IPS DF 6.9 (cell line): ENCODE data around the gene CDKN2A.
A peak's percentile ranks its signal among the peaks of the same experiment; 100 is the strongest.

ENCODE experiments used
- DNase-seq: peaks from one replicate; pipeline ENCODE4 v3.0.0-alpha.2; 2013; ENCODE audit warnings: low read depth, low spot score
- H3K27ac ChIP-seq: one replicate; pipeline ENCODE4 v1.5.1; 2013; ENCODE audit warnings: low read length, control low read depth
- H3K27me3 ChIP-seq: 2 replicates; pipeline ENCODE4 v1.6.1; 2013; ENCODE audit warnings: mild to moderate bottlenecking, low read length; ENCODE audit not compliant: control insufficient read depth, insufficient read depth
- H3K36me3 ChIP-seq: 2 replicates; pipeline ENCODE4 v1.6.1; 2013; ENCODE audit warnings: low read length; ENCODE audit not compliant: control insufficient read depth, insufficient read depth
- H3K4me1 ChIP-seq: 2 replicates; pipeline ENCODE4 v1.6.1; 2013; ENCODE audit warnings: low read length; ENCODE audit not compliant: control insufficient read depth, insufficient read depth
- H3K4me3 ChIP-seq: 2 replicates; pipeline ENCODE4 v1.5.1; 2013; ENCODE audit warnings: mild to moderate bottlenecking, low read length
- H3K9me3 ChIP-seq: 2 replicates; pipeline ENCODE4 v1.6.1; 2013; ENCODE audit warnings: low read length, inconsistent platforms; ENCODE audit not compliant: control insufficient read depth, insufficient read depth
- WGBS: extraction: QIAGEN DNeasy Blood & Tissue Kit; methylation state at CpG from one replicate; pipeline ENCODE4 v1.1.7; 2013; ENCODE audit warnings: mixed read lengths, missing lambda C conversion rate; ENCODE audit not compliant: insufficient read length, insufficient coverage; 5-methylcytosine and 5-hydroxymethylcytosine counted together

Gene CDKN2A

GRCh38 chr9:21994556-21995005, 389 bp upstream of the CDKN2A start, which contains the start of gene CDKN2B-AS1:
Gene CDKN2B-AS1, plus strand, starts transcription at chr9:21994791.
- Histone ChIP-seq H3K4me1 (no peaks in the 10 kb centered on the region; the same call in 1 of the 2 replicates), H3K27ac (no peak within 1 kb of the TSS), H3K4me3 (peak within 1 kb of the TSS; percentile 56; the same call in 1 of the 2 replicates), H3K27me3 (peaks cover 40% of the 10 kb centered on the region), H3K36me3 (no peaks in the 10 kb centered on the region), H3K9me3 (no peaks in the 10 kb centered on the region)
- WGBS: no CpG with 5 or more reads among the region's 43 CpGs
- no peak for DNase-seq

- no peaks in the 10 kb centered on the region; the same call in 1 of the 2 replicates for H3K4me1 ChIP-seq
- H3K27me3 ChIP-seq: peaks cover 51% of the 10 kb centered on the region
- no peaks in the 10 kb centered on the region for H3K36me3 ChIP-seq
- DNase-seq: no peak
- H3K9me3 ChIP-seq: no peaks in the 10 kb centered on the region
- no CpG with 5 or more reads among the region's 4 CpGs for WGBS
- no peak overlapping the region for H3K27ac ChIP-seq
- H3K4me3 ChIP-seq: no peak overlapping the region
Observed at GRCh38 chr9:21993007-21993406, 1.2 kb downstream of the CDKN2A start.

DNA sequence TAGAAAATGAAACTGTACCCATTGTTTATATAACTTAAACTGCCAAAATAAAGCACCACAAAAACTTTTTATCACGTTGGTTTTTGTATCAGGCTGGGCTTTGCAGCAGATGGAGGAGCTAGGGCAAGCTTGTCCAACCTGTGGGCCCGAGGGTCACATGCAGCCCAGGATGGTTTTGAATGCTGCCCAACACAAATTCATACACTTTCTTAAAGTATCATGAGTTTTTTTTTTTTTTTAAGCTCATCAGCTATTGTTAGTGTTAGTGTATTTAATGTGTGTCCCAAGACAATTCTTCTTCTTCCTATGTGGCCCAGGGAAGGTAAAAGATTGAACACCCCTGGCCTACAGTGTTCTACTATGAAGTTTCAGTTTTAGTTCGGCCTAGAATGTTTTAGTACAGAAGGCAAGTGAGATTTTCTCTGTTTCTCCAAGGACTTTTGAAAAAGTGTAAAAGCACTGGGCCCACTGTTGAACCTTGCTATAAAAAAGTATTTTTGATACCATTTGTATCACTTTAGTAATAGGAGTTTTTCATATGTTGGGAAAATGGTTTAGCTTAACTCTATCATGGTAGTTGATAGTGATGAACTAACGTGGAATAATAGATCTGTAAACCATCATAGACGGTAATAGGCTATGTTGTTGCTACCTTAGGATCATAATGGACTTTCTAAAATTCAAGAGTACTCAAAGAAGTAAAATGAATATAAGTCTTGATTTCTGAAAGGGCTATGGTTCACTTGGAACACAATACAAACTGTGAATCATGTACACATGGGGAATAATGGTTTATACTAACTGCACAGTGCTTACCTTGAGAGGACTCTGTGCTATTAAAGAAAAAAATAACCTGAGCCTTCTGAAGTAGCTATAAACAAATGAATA, 2.9 kb downstream of the CDKN2A start:
- Histone ChIP-seq H3K9me3 (no peaks in the 10 kb centered on the region), H3K27me3 (peaks cover 49% of the 10 kb centered on the region), H3K4me1 (no peaks in the 10 kb centered on the region), H3K4me3 (no peak overlapping the region), H3K27ac (no peak overlapping the region), H3K36me3 (no peaks in the 10 kb centered on the region)
- no peak for DNase-seq
- no CpG with 5 or more reads among the region's 5 CpGs for WGBS

GRCh38 chr9:21989440-21990189, 4.6 kb downstream of the CDKN2A start:
- Histone ChIP-seq H3K4me3 (peak overlapping the region; percentile 19; the same call in 1 of the 2 replicates), H3K27me3 (peaks cover 42% of the 10 kb centered on the region), H3K36me3 (no peaks in the 10 kb centered on the region), H3K27ac (no peak overlapping the region), H3K9me3 (no peaks in the 10 kb centered on the region), H3K4me1 (no peaks in the 10 kb centered on the region)
- no CpG with 5 or more reads among the region's 35 CpGs for WGBS
- no peak for DNase-seq

GRCh38 chr9:21988056-21988990, 5.9 kb downstream of the CDKN2A start:
- Histone ChIP-seq H3K4me3 (no peak overlapping the region), H3K9me3 (no peaks in the 10 kb centered on the region), H3K4me1 (no peaks in the 10 kb centered on the region), H3K36me3 (no peaks in the 10 kb centered on the region), H3K27ac (no peak overlapping the region), H3K27me3 (peaks cover 38% of the 10 kb centered on the region)
- WGBS: no CpG with 5 or more reads among the region's 9 CpGs
- no peak for DNase-seq

DNA sequence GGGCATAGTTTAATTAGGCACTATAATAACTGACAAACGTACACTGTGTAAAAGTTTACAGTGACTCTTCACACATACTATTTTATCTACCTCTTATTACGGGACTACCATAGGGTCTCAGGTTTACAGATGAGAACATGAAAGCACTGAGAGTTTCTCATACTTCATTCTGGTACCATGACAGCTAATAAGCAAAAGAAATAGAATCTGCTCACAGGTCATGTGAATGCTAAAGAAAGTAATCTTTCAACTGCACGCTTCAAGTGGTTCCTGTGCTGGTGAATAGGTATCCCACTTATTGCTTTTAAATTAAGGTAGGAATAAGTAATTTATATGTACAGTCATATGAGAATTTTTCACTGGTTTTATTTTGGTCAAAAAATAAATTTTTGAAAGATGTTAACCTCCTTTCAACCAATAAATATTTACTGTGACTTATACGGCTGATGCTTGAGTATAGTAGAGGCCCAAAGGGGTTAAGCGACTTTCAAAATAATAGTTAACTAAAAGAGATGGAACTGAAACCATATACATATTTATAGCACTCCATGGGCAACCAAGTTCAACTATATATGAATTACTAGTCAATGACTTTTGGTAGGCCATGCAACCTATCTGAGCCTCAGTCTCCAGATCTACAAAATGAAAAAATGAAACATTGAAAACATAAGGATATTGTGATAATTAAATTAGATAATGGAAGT, 8.1 kb downstream of the CDKN2A start:
- Histone ChIP-seq H3K4me1 (no peaks in the 10 kb centered on the region), H3K4me3 (no peak overlapping the region), H3K27ac (no peak overlapping the region), H3K27me3 (peaks cover 31% of the 10 kb centered on the region), H3K9me3 (no peaks in the 10 kb centered on the region), H3K36me3 (no peaks in the 10 kb centered on the region)
- DNase-seq: no peak
- no CpG with 5 or more reads among the region's 5 CpGs for WGBS

DNA sequence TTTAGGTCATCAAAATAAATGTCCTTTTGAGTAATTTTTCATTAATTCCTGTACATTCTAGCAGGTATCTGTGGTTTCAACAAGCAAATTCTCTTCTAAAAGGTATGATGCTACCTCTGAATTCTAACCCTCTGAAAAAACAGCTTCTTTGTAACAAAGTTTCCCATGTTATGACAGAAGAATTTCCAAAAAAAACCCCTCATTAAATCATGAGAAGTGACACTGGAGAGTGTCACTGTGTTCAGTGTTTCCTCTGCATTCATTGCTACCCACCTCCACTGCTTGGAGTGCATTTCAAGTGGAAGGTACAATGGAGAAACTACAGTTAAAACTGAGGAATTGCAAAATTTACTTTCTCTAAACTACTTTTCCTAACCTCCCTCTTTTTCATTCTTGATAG, 10.1 kb downstream of the CDKN2A start:
- H3K36me3 ChIP-seq: no peaks in the 10 kb centered on the region
- no peaks in the 10 kb centered on the region for H3K9me3 ChIP-seq
- no peak for DNase-seq
- H3K4me1 ChIP-seq: no peaks in the 10 kb centered on the region
- H3K4me3 ChIP-seq: no peak overlapping the region
- peaks cover 27% of the 10 kb centered on the region for H3K27me3 ChIP-seq
- no peak overlapping the region for H3K27ac ChIP-seq

DNA sequence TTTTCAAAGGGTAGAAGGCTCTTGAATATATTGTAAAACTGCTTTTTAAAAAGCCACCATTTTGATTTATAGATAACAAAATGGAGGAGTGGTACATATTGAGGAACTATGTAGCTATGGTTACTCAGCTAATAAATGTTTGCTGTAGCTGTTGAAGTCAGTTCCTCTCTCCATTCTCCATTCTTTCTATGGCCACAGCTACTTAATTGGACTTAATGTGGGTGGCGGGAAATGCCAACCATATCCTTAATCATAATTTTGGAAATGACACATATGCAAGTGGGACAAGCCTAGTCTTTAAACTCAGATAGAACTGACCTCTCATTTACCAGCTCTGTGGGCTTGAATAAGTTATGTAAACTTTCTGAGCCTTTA, 10.6 kb downstream of the CDKN2A start:
- Histone ChIP-seq H3K4me1 (no peaks in the 10 kb centered on the region), H3K36me3 (no peaks in the 10 kb centered on the region), H3K27ac (no peak overlapping the region), H3K4me3 (no peak overlapping the region), H3K9me3 (no peaks in the 10 kb centered on the region), H3K27me3 (peaks cover 29% of the 10 kb centered on the region)
- WGBS: no CpG with 5 or more reads among the region's 1 CpG
- DNase-seq: no peak

- Histone ChIP-seq H3K4me1 (no peaks in the 10 kb centered on the region), H3K9me3 (no peaks in the 10 kb centered on the region), H3K27me3 (peaks cover 27% of the 10 kb centered on the region), H3K36me3 (no peaks in the 10 kb centered on the region), H3K4me3 (no peak overlapping the region), H3K27ac (no peak overlapping the region)
- no peak for DNase-seq
- no CpG with 5 or more reads among the region's 1 CpG for WGBS
Observed at GRCh38 chr9:21982861-21983560, 11.2 kb downstream of the CDKN2A start.
